HL-60 (cell line): Measurements from ENCODE around the gene BSCL2.
"Not testable (repeated sequence)": the region's sequence is repeated elsewhere in the genome, so short reads cannot be mapped to it uniquely, and the experiment has no call there.

Experiments used
- DNase-seq, 2 experiments: peaks; one replicate each; pipeline ENCODE4 v3.0.0-alpha.2; 2010 to 2020; ENCODE audit warnings: low read depth in 1 of 2, low spot score in 1 of 2
- H3K27ac ChIP-seq: fragments of 250-450 bp; sonication (Bioruptor Pico); replicated peaks from 2 replicates; pipeline ENCODE4 v1.5.1; 2020; ENCODE audit warnings: mild to moderate bottlenecking, moderate library complexity
- H3K27me3 ChIP-seq: fragments of 250-450 bp; sonication (Bioruptor Pico); 2 replicates; pipeline ENCODE4 v1.5.1; 2021; ENCODE audit warnings: mild to moderate bottlenecking, moderate library complexity; ENCODE audit not compliant: insufficient read depth, poor library complexity, severe bottlenecking
- H3K4me3 ChIP-seq: replicated peaks from 2 replicates; pipeline ENCODE4 v1.5.1; 2011; ENCODE audit warnings: mild to moderate bottlenecking, control low read depth, low read length; ENCODE audit not compliant: insufficient read depth
- CTCF ChIP-seq: IDR thresholded peaks from one replicate; pipeline ENCODE4 v1.5.1; 2011; ENCODE audit warnings: low read length, control low read depth, inconsistent platforms; ENCODE audit not compliant: insufficient read depth
- GABPA ChIP-seq: IDR thresholded peaks from 2 replicates; pipeline ENCODE4 v1.6.1; 2012; ENCODE audit warnings: low read depth
- POLR2AphosphoS5 ChIP-seq: IDR thresholded peaks from 2 replicates; pipeline ENCODE4 v1.6.1; 2012; ENCODE audit warnings: low read depth
- REST ChIP-seq: IDR thresholded peaks from 2 replicates; pipeline ENCODE4 v1.6.1; 2012; ENCODE audit warnings: low read depth; ENCODE audit not compliant: insufficient replicate concordance
- SPI1 ChIP-seq: IDR thresholded peaks from 2 replicates; pipeline ENCODE4 v1.6.1; 2012; ENCODE audit warnings: low read depth, mild to moderate bottlenecking, borderline replicate concordance

Gene BSCL2

GRCh38 chr11:62737196-62737595 is 30.0 kb upstream of the BSCL2 start:
- Histone ChIP-seq H3K4me3 (no peak overlapping the region), H3K27me3 (no peaks in the 10 kb centered on the region), H3K27ac (no peak overlapping the region)
- TF ChIP-seq POLR2AphosphoS5 (no peak), CTCF (no peak), GABPA (no peak), SPI1 (no peak), REST (no peak)
- DNase-seq, result no peak

- no peak overlapping the region for H3K27ac ChIP-seq
- no peak for DNase-seq
Observed at GRCh38 chr11:62732830-62733229, 25.6 kb upstream of the BSCL2 start.

GRCh38 chr11:62730076-62730475 is 22.9 kb upstream of the BSCL2 start:
- H3K27ac ChIP-seq, H3K4me3 ChIP-seq, H3K27me3 ChIP-seq, DNase-seq: not testable (repeated sequence)

More at GRCh38 chr11:62732830-62733229, 25.6 kb upstream of the BSCL2 start:
- Histone ChIP-seq H3K4me3 (no peak overlapping the region), H3K27me3 (no peaks in the 10 kb centered on the region)
- no peak for TF ChIP-seq CTCF
- no peak for TF ChIP-seq POLR2AphosphoS5
- TF ChIP-seq REST, result no peak
- TF ChIP-seq GABPA, result no peak
- no peak for TF ChIP-seq SPI1

- Histone ChIP-seq H3K4me3 (peak within 1 kb of the TSS; percentile 93), H3K27me3 (no peaks in the 10 kb centered on the region), H3K27ac (peak within 1 kb of the TSS; percentile 89)
- TF ChIP-seq CTCF, result no peak
- peak; percentile 91 for TF ChIP-seq GABPA
- TF ChIP-seq POLR2AphosphoS5, result peak; percentile 66; the same call in 1 of the 2 replicates
- TF ChIP-seq SPI1, result peak; percentile 63
- no peak for TF ChIP-seq REST
- DNase-seq, result peak; percentile 84 to 89
Observed at GRCh38 chr11:62728171-62728988, 21.2 kb upstream of the BSCL2 start, which contains the start of gene TTC9C. TSS of gene TTC9C (plus strand) at chr11:62728486. CDS start at chr11:62728849, 363 bp downstream.
